Hematopoietic multipotent progenitor cell treated with erythropoietin and hydrocortisone succinate and interleukin-3 and kit ligand, for 17 days (in vitro differentiated cells): ENCODE measurements around the gene LPP.

Experiments used
- DNase-seq: peaks from one replicate; pipeline ENCODE4 v3.0.0-alpha.2; 2015; ENCODE audit warnings: low spot score

The LPP gene

DNA sequence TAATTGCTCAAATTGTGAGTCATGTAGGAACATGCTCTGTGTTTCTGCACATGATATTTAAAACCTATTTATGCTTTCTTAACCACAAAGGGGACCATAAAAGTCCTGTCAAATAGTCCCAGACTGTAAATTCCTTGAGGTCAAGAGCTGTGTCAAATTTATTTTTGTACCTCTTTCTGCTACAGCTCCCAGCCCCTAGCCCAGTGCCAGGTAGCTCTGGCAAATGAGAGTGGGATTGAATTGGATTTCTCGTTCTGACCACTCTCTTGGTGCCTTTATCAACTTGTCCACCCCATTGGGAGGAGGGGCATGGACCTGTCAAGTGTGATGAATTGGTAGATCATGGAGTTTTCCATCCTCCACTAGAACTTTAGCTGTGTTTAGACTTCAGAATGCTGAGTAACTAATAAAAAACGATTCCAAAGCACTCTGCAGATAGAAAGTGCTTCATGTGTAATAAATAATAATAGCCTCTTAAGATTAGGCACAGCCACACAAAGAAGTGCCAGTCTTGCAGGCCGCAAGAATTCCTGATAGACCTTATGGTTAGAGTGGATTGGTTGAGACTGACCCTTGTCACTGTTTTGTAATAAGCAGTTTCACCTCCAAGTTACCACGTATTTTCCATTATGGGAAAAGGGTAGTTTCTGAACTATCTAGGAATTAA, 120.4 kb downstream of the LPP start:
- DNase-seq, result no peak

DNA sequence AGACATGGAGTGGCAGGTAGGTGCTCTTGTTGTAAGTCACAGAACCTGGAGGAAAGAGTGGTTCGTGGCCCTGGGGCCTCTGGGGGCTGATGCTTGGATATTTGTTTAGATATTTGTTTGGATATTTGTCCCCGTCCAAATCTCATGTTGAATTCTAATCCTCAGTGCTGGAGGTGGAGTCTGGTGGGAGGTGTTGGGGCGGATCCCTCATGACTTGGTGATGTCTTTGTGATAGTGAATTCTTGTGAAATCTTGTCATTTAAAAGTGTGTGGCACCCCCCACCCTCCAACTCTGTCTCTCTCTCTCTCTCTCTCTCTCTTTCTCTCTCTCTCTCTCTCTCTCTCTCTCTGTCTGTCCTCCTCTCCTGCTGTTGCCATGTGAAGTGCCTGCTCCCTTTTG, 122.4 kb downstream of the LPP start:
- DNase-seq, result no peak

DNA sequence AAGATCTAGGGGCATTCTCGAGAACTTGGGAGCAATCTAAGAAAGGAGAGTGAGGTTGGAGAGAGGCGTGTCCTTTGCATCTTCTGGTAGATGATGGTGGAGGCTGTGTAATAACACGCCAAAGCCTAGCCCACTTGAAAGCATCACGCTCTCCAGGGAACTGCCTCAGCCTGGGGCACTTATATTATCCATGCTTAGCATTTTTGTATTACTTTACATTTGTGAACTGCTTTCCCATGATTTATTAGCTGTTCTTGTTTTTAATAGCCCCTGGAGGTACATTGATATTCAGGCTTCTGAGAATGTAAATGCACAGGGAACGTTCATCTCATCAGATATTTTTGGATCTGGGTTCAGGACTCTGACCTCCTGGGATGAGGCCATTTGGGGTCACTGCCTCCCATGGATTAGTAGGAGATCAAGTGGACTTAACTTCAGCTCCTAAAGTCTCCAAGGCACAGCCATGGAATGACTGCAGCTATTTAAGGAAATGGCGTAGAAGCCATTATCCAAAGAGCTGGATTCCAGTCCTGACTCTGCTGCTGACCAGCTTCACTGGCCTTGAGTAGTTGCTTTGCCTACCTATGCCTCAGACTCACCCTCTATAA, 124.9 kb downstream of the LPP start:
- DNase-seq, result no peak

DNA sequence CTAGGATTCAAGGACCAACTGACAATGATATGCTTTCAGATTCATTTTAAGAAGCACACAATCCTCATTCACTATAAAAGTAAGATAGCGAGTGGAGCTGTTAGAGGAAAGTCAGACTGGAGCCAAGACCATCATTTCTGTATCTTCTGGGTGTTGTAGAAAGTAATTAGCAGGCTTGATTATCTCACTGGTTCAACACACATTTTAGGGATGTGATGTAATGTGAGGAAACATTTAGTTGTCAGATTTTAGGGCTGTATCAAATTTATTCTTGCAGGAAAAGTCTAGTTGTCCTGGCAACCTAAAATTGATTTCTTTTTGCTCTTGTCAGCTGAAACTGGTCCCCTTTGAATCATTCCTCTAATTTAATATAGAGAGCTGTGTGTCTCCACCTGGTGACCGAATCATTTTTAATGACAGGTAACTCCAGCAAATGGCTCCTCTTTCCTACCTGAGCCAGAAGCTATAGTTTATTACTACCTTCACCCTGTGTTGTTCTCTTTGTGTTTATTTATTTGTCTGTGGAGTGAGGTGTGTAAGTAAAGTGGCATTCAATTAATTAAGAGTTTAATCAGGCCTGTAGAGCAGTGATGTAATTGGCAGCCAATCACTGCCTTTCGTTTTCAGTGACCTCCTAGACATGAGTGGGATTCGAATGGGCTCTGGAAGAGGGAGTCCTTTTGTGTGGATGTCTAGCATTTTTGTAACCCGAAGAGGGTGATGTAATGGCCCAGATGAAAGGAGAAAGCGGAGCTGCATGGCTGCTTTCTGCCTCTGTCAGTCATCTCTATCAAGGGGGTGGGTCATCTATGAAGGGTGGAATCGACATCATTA, 125.8 kb downstream of the LPP start:
- DNase-seq, result no peak

DNA sequence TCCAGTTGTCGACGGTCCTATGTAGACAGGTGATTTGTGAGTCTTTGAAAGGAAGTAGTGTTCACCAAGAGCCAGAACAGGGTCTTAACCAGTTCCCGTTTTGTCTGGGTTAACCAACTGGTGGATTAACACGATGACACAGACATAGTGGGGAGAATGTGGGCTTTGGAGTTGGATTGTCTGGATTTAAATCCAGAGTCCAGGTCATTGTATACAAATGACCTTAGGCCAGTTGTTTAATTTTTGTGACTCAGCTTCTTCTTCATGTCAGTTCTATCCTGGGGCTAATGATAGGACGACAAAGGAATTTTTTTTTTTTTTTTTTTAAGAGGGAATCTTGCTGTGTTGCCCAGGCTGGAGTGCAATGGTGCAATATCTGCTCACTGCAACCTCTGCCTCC, 126.7 kb downstream of the LPP start:
- no peak for DNase-seq

- no peak for DNase-seq
Observed at GRCh38 chr3:188282871-188283270, 128.9 kb downstream of the LPP start.

DNA sequence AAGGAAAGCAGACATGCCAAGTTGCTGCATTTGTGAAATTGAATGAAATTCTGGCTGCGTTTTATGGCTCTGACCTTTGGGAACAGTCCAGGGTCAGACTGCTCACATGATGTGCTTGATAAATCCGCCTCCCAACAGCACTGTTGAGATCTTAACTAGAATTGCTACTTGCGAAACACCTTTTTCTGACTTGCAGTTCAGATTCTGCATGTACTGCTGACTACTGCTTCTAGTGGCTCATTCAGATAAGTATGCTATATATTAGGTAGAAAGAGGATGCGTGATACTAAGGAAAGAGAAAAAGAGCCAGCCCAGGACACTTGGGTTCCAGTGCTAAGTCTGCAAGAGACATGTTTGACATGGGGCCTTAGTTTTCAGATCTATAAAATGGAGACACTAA, 129.4 kb downstream of the LPP start:
- no peak for DNase-seq

DNA sequence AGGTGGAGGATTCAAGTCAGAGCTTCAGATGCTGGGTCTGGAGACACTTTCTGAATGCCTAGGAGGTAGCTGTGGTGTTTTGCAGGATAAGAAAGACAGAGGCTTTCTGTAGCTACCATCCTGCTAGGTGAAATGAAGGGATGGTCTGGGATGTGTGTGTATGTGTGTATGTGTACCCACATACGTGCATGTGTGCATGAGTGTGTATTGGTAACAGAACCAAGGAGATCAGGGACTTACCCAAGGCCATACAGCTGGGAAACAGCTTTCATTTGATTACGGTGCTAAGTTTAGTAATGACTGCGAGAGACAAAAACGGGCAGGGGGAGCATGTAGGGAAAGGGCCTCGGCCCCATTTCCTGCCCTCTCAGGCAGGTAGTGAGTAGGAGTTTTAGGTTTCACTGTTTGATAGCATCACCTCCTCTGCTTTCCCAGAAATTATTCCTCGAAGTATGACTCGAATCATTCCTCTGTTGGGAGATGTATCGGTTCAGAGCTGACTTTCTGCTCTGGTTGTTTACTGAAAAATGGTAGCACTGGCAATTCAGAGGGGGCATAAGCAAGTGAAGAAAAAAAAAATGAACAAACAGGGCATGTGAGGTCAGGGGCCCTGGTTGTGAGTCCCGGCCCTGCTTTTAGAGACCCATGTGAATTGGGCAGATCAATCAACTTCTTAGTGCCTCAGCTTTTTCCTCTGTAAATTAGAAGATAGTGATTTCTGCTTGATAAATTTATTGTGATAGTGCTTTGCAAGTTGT, 130.7 kb downstream of the LPP start:
- DNase-seq, result no peak

GRCh38 chr3:188286087-188286513, 132.1 kb downstream of the LPP start:
- no peak for DNase-seq

- DNase-seq, result no peak
Observed at GRCh38 chr3:188287339-188287738, 133.4 kb downstream of the LPP start.

- no peak for DNase-seq
Observed at GRCh38 chr3:188287762-188288505, 134.0 kb downstream of the LPP start.

GRCh38 chr3:188292251-188292650, 138.3 kb downstream of the LPP start:
- DNase-seq, result no peak

- DNase-seq, result no peak
Observed at GRCh38 chr3:188292827-188293226, 138.9 kb downstream of the LPP start.

- DNase-seq, result no peak
Observed at GRCh38 chr3:188294113-188294512, 140.2 kb downstream of the LPP start.

GRCh38 chr3:188294823-188295487, 141.0 kb downstream of the LPP start:
- no peak for DNase-seq

- DNase-seq, result no peak
Observed at GRCh38 chr3:188295876-188296275, 141.9 kb downstream of the LPP start.

DNA sequence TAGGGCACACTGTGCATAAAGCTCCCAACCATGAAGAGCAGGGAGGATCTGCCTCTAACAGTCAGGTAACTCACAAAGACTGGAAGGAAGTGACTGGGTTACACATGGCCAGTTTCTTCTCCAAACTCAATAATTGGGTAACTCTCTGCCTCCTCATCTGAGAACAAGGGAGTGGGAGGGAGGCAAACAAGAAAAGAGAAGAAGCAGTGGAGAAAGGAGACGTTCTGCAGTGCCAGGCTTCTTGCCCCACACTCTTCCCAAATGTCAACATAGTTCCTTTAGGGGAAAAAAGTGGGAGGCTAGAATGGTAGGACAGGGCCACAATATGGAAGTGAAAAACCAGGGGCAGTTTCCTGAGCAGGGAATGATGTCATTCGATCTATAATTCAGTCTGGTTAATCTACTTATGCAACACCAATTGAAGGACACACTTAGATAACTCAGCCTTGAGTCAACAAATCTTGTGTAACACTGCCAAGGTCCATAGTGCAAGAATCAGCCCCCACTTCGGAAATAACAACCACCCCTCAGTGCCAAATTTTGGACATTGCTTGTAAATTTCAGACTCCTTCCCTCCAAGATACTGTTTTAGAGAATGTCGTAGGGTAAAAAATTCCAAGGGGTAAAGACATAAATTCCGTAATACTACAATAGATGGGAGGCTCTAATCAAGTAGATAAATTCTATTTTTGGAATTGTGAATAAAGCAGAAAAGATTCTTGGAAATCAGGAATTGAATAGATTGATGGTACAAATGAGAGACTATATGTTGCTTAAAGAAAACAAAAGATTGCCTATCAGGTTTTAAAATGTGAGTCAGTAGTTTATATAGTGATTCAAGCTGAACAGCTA, 143.0 kb downstream of the LPP start:
- DNase-seq, result no peak

DNA sequence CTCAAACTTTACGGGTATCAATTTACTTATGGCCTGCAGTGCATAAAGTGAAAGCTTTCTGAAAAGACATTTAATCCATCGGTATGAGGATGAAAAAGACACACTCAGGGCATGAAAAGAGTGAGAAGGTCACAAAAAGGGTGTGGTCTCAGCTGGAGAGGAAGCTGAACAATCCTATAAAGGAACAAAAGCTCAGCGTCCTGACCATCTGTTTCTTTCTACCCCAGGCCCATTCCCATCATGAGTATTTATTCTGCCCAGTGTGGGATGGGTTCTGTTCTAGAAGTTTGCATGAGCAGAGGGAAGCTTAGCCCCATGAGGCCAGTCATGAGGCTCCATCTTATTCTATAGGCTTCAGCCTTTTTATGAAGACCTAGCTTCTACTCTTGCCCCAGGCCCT, 144.6 kb downstream of the LPP start:
- no peak for DNase-seq

DNA sequence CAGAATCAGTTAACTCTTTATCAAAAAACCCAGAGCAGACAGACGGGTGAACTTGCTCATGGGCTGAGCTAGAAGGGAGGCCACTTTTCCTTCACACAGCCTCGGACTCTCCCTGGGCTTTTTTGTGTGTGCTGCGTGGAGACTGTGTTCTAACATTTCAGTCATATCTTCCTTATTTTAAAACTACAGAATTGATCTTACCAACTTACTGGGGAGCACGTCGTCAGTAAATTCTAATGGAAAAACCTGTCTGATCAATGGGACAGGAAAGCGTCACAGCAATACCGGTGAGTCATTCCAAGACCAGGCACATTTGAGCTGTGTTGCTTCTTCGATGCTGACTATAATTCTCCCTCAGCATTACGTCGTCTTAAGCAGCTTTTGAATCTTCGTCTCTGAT, 145.1 kb downstream of the LPP start:
- DNase-seq, result no peak

- no peak for DNase-seq
Observed at GRCh38 chr3:188299708-188300107, 145.8 kb downstream of the LPP start.
